ENCODE results near the gene HACD4.

HACD4 gene

GRCh38 chr9:21031091-21031807 lies at the start of gene HACD4:
TSS of gene HACD4 (minus strand) at chr9:21031640. CDS start at chr9:21031590, 50 bp downstream.
- TF ChIP-seq CTCF (IDR thresholded peaks at IDR 0.05; ENCODE audit: low read depth, low read length): no peak
- peak; percentile 37 for DNase-seq (ENCODE audit: low read depth, low spot score)
- peak within 1 kb of the TSS; percentile 46 for H3K4me3 ChIP-seq (ENCODE audit: low read depth, low read length)
- in situ Hi-C loops (cut with HindIII; ENCODE audit: low sequenced_read_pairs): no loop called here

GRCh38 chr9:21080793-21081192 lies 49.4 kb upstream of the HACD4 start:
- TF ChIP-seq CTCF (IDR thresholded peaks at IDR 0.05; ENCODE audit: low read depth, low read length): no peak
- in situ Hi-C loops (cut with HindIII; ENCODE audit: low sequenced_read_pairs): no loop called here
- DNase-seq (ENCODE audit: low read depth, low spot score): no peak
- no peak overlapping the region for H3K4me3 ChIP-seq (ENCODE audit: low read depth, low read length)

GRCh38 chr9:21078702-21079101 lies 47.3 kb upstream of the HACD4 start:
- DNase-seq (ENCODE audit: low read depth, low spot score): no peak
- H3K4me3 ChIP-seq (ENCODE audit: low read depth, low read length): no peak overlapping the region
- in situ Hi-C loops (cut with HindIII; ENCODE audit: low sequenced_read_pairs): no loop called here
- TF ChIP-seq CTCF (IDR thresholded peaks at IDR 0.05; ENCODE audit: low read depth, low read length): no peak

GRCh38 chr9:21077781-21078180 lies 46.3 kb upstream of the HACD4 start, which contains the start of gene IFNB1:
TSS of gene IFNB1 (minus strand) at chr9:21077942. CDS start at chr9:21077869, 73 bp downstream.
- no peak within 1 kb of the TSS for H3K4me3 ChIP-seq (ENCODE audit: low read depth, low read length)
- in situ Hi-C loops (cut with HindIII; ENCODE audit: low sequenced_read_pairs): no loop called here
- DNase-seq (ENCODE audit: low read depth, low spot score): no peak
- no peak for TF ChIP-seq CTCF (IDR thresholded peaks at IDR 0.05; ENCODE audit: low read depth, low read length)

- in situ Hi-C loops (cut with HindIII; ENCODE audit: low sequenced_read_pairs): no loop called here
- H3K4me3 ChIP-seq (ENCODE audit: low read depth, low read length): no peak overlapping the region
- TF ChIP-seq CTCF (IDR thresholded peaks at IDR 0.05; ENCODE audit: low read depth, low read length): no peak
- no peak for DNase-seq (ENCODE audit: low read depth, low spot score)
Measured at GRCh38 chr9:21075484-21075883, 44.0 kb upstream of the HACD4 start.

GRCh38 chr9:21070906-21071305 lies 39.5 kb upstream of the HACD4 start:
- TF ChIP-seq CTCF (IDR thresholded peaks at IDR 0.05; ENCODE audit: low read depth, low read length): no peak
- DNase-seq (ENCODE audit: low read depth, low spot score): no peak
- no peak overlapping the region for H3K4me3 ChIP-seq (ENCODE audit: low read depth, low read length)
- in situ Hi-C loops (cut with HindIII; ENCODE audit: low sequenced_read_pairs): no loop called here

Measured in astrocyte of the spinal cord (primary cell).